Caco-2 (cell line): Measurements from ENCODE around the gene CCDC188. TPM values are rescaled to one million over a fixed set of nuclear protein-coding genes. Genes with fewer than 3 reads are reported as not detected.

ENCODE experiments used
- BruUV-seq: library from RNA; stranded (reverse); fragments of 400-500 nt; replicated peaks from 2 replicates; lab custom pipeline; 2021; lab: Mats Ljungman, UMichigan
- CTCF ChIA-PET: fragments of 300-600 bp; sonication (Branson Sonifier 250); formaldehyde crosslinking; loops from one replicate; lab custom pipeline; 2022; ENCODE audit warnings: antibody characterized with exemption; lab: Charles Lee
- POLR2A ChIA-PET: fragments of 300-600 bp; sonication (Branson Sonifier 250); formaldehyde crosslinking; loops from one replicate; lab custom pipeline; 2022; ENCODE audit warnings: antibody characterized with exemption; lab: Charles Lee
- DNase-seq, 2 experiments: peaks; one replicate each; pipeline versions ENCODE4 v3.0.0 to v3.0.0-alpha.2; 2020 to 2022
- H3K27me3 ChIP-seq: replicated peaks from 2 replicates; pipeline ENCODE4 v1.6.0; 2011; ENCODE audit warnings: low read length; ENCODE audit not compliant: control insufficient read depth, insufficient read depth
- H3K36me3 ChIP-seq: 2 replicates; pipeline ENCODE4 v1.5.1; 2011; ENCODE audit warnings: low read length; ENCODE audit not compliant: control insufficient read depth, insufficient read depth
- H3K4me1 ChIP-seq: fragments of 250-450 bp; sonication (Bioruptor Pico); 2 replicates; pipeline ENCODE4 v1.5.1; 2020; ENCODE audit warnings: mild to moderate bottlenecking
- H3K4me3 ChIP-seq: 2 replicates; pipeline ENCODE4 v1.5.1; 2011; ENCODE audit warnings: low read depth, mild to moderate bottlenecking, control low read depth, low read length
- H3K9me3 ChIP-seq: fragments of 250-450 bp; sonication (Bioruptor Pico); 2 replicates; pipeline ENCODE4 v1.5.1; 2020; ENCODE audit warnings: mild to moderate bottlenecking, moderate library complexity
- H3K27ac Mint-ChIP-seq: one replicate; pipeline ENCODE4 v1.8.0; 2022; ENCODE audit warnings: mixed read lengths; ENCODE audit not compliant: unreplicated experiment
- H3K27me3 Mint-ChIP-seq: one replicate; pipeline ENCODE4 v1.8.0; 2022; ENCODE audit warnings: mixed read lengths; ENCODE audit not compliant: insufficient read depth, unreplicated experiment
- H3K36me3 Mint-ChIP-seq: one replicate; pipeline ENCODE4 v1.8.0; 2022; ENCODE audit warnings: mild to moderate bottlenecking, mixed read lengths; ENCODE audit not compliant: insufficient read depth, unreplicated experiment
- H3K4me1 Mint-ChIP-seq: one replicate; pipeline ENCODE4 v1.8.0; 2022; ENCODE audit warnings: low read depth, mixed read lengths; ENCODE audit not compliant: unreplicated experiment
- H3K4me3 Mint-ChIP-seq: one replicate; pipeline ENCODE4 v1.8.0; 2022; ENCODE audit warnings: mild to moderate bottlenecking, moderate library complexity, mixed read lengths; ENCODE audit not compliant: unreplicated experiment
- H3K9me3 Mint-ChIP-seq: one replicate; pipeline ENCODE4 v1.8.0; 2022; ENCODE audit warnings: mixed read lengths; ENCODE audit not compliant: unreplicated experiment
- CTCF ChIP-seq, 2 experiments: fragments of 200-600 bp in 1 of 2; IDR thresholded peaks; 1 replicate in 1 of 2; 2 replicates in 1 of 2; pipeline versions ENCODE4 v1.5.1 to v1.8.0; 2011 to 2022; ENCODE audit warnings: antibody characterized with exemption in 1 of 2, control low read depth in 1 of 2, inconsistent platforms in 1 of 2, low read depth in 1 of 2, low read length in 1 of 2, mild to moderate bottlenecking in 1 of 2, moderate library complexity in 1 of 2; ENCODE audit not compliant: insufficient read depth in 1 of 2, severe bottlenecking in 1 of 2, unreplicated experiment in 1 of 2
- intact Hi-C: fragments of 100-400 bp; cut with micrococcal nuclease; formaldehyde crosslinking; loops from one replicate; pipeline ENCODE4 v1.10.0; 2022; ENCODE audit not compliant: unreplicated experiment
- total RNA-seq: library from RNA; stranded (reverse); gene quantifications from 2 replicates; pipeline ENCODE4 v1.2.3, GENCODE V29; 2022

CCDC188 gene
- total RNA-seq, 1 experiment from 2014 or later = not detected

DNA sequence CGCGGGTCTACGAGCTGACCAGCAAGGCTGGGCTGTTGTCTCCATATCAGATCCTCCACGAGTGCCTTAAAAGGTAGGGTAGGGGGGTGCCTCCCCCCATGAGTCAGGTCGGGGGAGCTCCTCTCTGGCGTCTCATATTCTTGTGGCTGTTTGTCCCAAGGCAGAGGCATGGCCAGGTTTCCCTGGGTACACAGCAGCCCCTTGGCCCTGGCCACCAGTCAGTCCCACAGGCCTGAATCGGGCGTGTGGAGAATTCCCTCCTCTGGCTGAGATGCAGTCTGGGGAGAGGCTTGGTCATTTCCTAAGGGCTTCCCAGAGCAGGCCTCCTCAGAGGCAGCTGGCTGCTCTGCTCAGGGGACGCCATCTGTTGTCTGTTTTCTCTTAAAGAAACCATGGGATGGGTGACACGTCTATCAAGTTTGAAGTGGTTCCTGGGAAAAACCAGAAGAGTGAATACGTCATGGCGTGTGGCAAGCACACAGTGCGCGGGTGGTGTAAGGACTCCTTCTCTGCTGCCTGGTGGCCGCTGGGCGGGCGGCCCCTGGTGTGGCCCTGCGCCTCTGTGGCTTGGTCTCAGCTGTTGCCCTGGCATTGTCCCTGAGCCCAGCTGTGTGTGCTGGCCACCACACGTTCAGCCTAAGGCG, 44.5 kb downstream of the CCDC188 start:
- H3K4me1 ChIP-seq = no peaks in the 10 kb centered on the region
- Mint-ChIP-seq H3K27ac (no peak overlapping the region), H3K9me3 (no peaks in the 10 kb centered on the region), H3K4me1 (no peaks in the 10 kb centered on the region), H3K4me3 (no peak overlapping the region), H3K36me3 (peaks cover 86% of the 10 kb centered on the region), H3K27me3 (no peaks in the 10 kb centered on the region)
- no peaks in the 10 kb centered on the region for H3K27me3 ChIP-seq
- TF ChIP-seq CTCF (IDR thresholded peaks at IDR 0.05; ENCODE audit: insufficient read depth in 1 of 2, low read depth in 1 of 2, low read length in 1 of 2, severe bottlenecking in 1 of 2, unreplicated experiment in 1 of 2) = no peak
- no peak overlapping the region for H3K4me3 ChIP-seq
- DNase-seq = no peak
- intact Hi-C loops = no loop called here
- H3K36me3 ChIP-seq = peaks cover 14% of the 10 kb centered on the region
- CTCF ChIA-PET = interaction anchor here (0.6 kb wide), 1 partner anchor 1643 kb away, joined by 9 read pairs; no protein-coding TSS in a partner anchor
- no peaks in the 10 kb centered on the region for H3K9me3 ChIP-seq
- POLR2A ChIA-PET = no interaction called here
- no TSS peak for BruUV-seq

GRCh38 chr22:20105456-20106204, 45.2 kb downstream of the CCDC188 start:
- H3K27me3 Mint-ChIP-seq = no peaks in the 10 kb centered on the region
- H3K9me3 ChIP-seq = no peaks in the 10 kb centered on the region
- no peak overlapping the region for H3K4me3 ChIP-seq
- H3K27me3 ChIP-seq = no peaks in the 10 kb centered on the region
- intact Hi-C loops = no loop called here
- peaks cover 85% of the 10 kb centered on the region for H3K36me3 Mint-ChIP-seq
- no peaks in the 10 kb centered on the region for H3K4me1 ChIP-seq
- H3K27ac Mint-ChIP-seq = peak overlapping the region; percentile 67
- no peak overlapping the region for H3K4me3 Mint-ChIP-seq
- ChIA-PET CTCF (no interaction called here), POLR2A (no interaction called here)
- no peaks in the 10 kb centered on the region for H3K9me3 Mint-ChIP-seq
- DNase-seq = no peak
- TF ChIP-seq CTCF (IDR thresholded peaks at IDR 0.05; ENCODE audit: insufficient read depth in 1 of 2, low read depth in 1 of 2, low read length in 1 of 2, severe bottlenecking in 1 of 2, unreplicated experiment in 1 of 2) = no peak
- no peaks in the 10 kb centered on the region for H3K4me1 Mint-ChIP-seq
- no TSS peak for BruUV-seq
- H3K36me3 ChIP-seq = peaks cover 15% of the 10 kb centered on the region

- Histone ChIP-seq H3K4me1 (no peaks in the 10 kb centered on the region), H3K4me3 (no peak overlapping the region), H3K27me3 (no peaks in the 10 kb centered on the region), H3K36me3 (peaks cover 16% of the 10 kb centered on the region), H3K9me3 (no peaks in the 10 kb centered on the region)
- peak; percentile 11 to 34 for TF ChIP-seq CTCF (IDR thresholded peaks at IDR 0.05; ENCODE audit: insufficient read depth in 1 of 2, low read depth in 1 of 2, low read length in 1 of 2, severe bottlenecking in 1 of 2, unreplicated experiment in 1 of 2)
- H3K36me3 Mint-ChIP-seq = peaks cover 85% of the 10 kb centered on the region
- H3K27ac Mint-ChIP-seq = no peak overlapping the region
- intact Hi-C loops = no loop called here
- CTCF ChIA-PET = interaction anchor here (0.8 kb wide), 1 partner anchor 13 kb away, joined by 3 read pairs; no protein-coding TSS in a partner anchor
- no peaks in the 10 kb centered on the region for H3K4me1 Mint-ChIP-seq
- POLR2A ChIA-PET = no interaction called here
- H3K9me3 Mint-ChIP-seq = no peaks in the 10 kb centered on the region
- DNase-seq = no peak
- BruUV-seq = no TSS peak
- no peaks in the 10 kb centered on the region for H3K27me3 Mint-ChIP-seq
- H3K4me3 Mint-ChIP-seq = no peak overlapping the region
Observed at GRCh38 chr22:20102203-20102780, 48.6 kb downstream of the CCDC188 start.
